ENCODE data around the gene ARHGAP4. TPM values are rescaled to one million over a fixed set of nuclear protein-coding genes. Genes with fewer than 3 reads are reported as not detected.

Gene ARHGAP4
- total RNA-seq, 1 experiment from 2014 or later, result 47.0 TPM

DNA sequence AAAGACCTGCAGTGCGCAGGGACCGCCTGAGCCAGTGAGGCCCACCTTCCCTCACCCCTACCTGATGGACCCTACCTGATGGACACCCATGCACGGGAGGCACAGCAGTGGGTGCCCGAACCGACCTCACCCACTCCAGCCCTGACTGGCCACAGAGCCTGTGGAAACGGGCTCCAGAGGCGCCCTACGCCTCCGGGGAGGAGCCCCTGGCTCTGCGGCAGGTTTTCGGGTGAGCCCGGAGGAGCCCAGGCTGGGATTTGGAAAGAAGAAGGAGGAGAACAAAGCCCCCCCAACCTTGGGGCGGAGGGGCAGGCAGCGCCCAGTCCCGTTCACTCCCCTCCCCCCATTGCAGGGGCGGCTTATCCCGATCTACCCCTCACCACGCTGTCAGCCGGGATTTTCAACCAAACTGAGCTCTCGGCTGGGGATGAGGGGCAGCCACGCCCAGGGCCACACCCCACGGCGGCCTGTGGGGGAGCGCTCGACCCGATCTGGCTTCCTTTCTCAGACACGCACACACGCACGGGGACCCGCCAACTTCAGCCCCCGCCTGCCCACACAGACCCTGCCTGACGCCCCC is 40.8 kb downstream of the ARHGAP4 start:
- no peak overlapping the region for H3K4me3 ChIP-seq
- H2AFZ ChIP-seq, result no peak overlapping the region
- 0 out of 2 replicates have a peak, but pooled peaks have one; percentile 76 for TF ChIP-seq EZH2 (IDR thresholded peaks at IDR 0.05; ENCODE audit: low read depth)
- TF ChIP-seq, protein P1, sequence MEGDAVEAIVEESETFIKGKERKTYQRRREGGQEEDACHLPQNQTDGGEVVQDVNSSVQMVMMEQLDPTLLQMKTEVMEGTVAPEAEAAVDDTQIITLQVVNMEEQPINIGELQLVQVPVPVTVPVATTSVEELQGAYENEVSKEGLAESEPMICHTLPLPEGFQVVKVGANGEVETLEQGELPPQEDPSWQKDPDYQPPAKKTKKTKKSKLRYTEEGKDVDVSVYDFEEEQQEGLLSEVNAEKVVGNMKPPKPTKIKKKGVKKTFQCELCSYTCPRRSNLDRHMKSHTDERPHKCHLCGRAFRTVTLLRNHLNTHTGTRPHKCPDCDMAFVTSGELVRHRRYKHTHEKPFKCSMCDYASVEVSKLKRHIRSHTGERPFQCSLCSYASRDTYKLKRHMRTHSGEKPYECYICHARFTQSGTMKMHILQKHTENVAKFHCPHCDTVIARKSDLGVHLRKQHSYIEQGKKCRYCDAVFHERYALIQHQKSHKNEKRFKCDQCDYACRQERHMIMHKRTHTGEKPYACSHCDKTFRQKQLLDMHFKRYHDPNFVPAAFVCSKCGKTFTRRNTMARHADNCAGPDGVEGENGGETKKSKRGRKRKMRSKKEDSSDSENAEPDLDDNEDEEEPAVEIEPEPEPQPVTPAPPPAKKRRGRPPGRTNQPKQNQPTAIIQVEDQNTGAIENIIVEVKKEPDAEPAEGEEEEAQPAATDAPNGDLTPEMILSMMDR (conservative IDR thresholded peaks at IDR 0.05), result no peak
- POLR2A ChIA-PET (ENCODE audit: unreplicated experiment), result no interaction called here
- no peaks in the 10 kb centered on the region for H3F3A ChIP-seq (ENCODE audit: insufficient read depth, low read depth)
- BruUV-seq (replicated peaks), result no TSS peak
- H3K4me2 ChIP-seq, result peak overlapping the region; percentile 50; the same call in 1 of the 2 replicates
- H3K79me2 ChIP-seq (ENCODE audit: low read depth), result no peaks in the 10 kb centered on the region
- no peak for DNase-seq
- no peaks in the 10 kb centered on the region for H3K36me3 ChIP-seq (ENCODE audit: low read depth)
- H4K20me1 ChIP-seq (ENCODE audit: insufficient read depth), result no peaks in the 10 kb centered on the region; the same call in 1 of the 2 replicates
- no peaks in the 10 kb centered on the region for H3K9me3 ChIP-seq (ENCODE audit: insufficient read depth, low read depth)
- H3K9me2 ChIP-seq (ENCODE audit: insufficient read depth), result no peaks in the 10 kb centered on the region
- H3K4me1 ChIP-seq (replicated peaks; ENCODE audit: insufficient read depth), result 0 out of 2 replicates have a peak, but pooled peaks cover 12% of the 10 kb centered on the region
- CTCF ChIA-PET, result interaction anchor here (0.6 to 1.4 kb wide), 2 partner anchors 120 to 198 kb away, joined by 3 read pairs; partner anchors contain the start of gene SLC6A8
- H3K27me3 ChIP-seq (ENCODE audit: insufficient read depth, low read depth), result peaks cover 11% of the 10 kb centered on the region
- intact Hi-C loops (cut with micrococcal nuclease; ENCODE audit: unreplicated experiment), result loop anchor here (2.0 to 10.0 kb wide), 3 partner anchors 44 to 180 kb away; partner anchors contain the start of genes IDH3G and SSR4
- H3K27ac ChIP-seq, result no peak overlapping the region

DNA sequence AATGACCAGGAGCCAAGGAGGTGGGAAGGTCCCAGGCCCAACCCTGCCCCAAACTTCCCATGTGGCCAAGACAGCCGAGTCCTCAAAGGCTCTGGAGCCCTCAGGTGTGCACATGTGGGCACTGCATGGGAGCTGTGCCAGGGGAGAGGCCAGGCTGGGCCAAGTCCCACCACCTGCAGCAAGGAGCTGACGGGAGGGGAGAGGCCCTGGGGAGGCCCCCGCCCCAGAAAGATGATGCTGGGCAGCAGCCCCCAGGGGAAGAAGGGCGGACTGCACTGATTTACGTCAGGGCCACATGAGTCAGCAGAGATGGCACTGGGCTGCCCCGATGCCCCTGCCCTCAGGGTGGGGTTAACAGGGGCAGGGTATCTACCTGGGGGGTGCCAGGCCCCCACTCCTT is 41.5 kb downstream of the ARHGAP4 start:
- BruUV-seq (replicated peaks), result no TSS peak
- ChIA-PET CTCF (interaction anchor here (0.6 to 1.4 kb wide), 2 partner anchors 51 to 119 kb away, joined by 3 to 5 read pairs; no protein-coding TSS in a partner anchor), POLR2A (ENCODE audit: unreplicated experiment) (no interaction called here)
- H3K27me3 ChIP-seq (ENCODE audit: insufficient read depth, low read depth), result peaks cover 11% of the 10 kb centered on the region
- intact Hi-C loops (cut with micrococcal nuclease; ENCODE audit: unreplicated experiment), result loop anchor here (1.0 to 10.0 kb wide), 4 partner anchors 44 to 180 kb away; partner anchors contain the start of genes IDH3G, PLXNB3 and SSR4
- no peaks in the 10 kb centered on the region for H3K36me3 ChIP-seq (ENCODE audit: low read depth)
- no peak overlapping the region for H3K4me3 ChIP-seq
- no peak for TF ChIP-seq EZH2 (IDR thresholded peaks at IDR 0.05; ENCODE audit: low read depth)
- TF ChIP-seq, protein P1 (conservative IDR thresholded peaks at IDR 0.05), result peak; percentile 50; the same call in 1 of the 2 replicates
- H3K79me2 ChIP-seq (ENCODE audit: low read depth), result no peaks in the 10 kb centered on the region
- H3F3A ChIP-seq (ENCODE audit: insufficient read depth, low read depth), result no peaks in the 10 kb centered on the region
- H3K27ac ChIP-seq, result no peak overlapping the region
- 0 out of 2 replicates have a peak, but pooled peaks cover 12% of the 10 kb centered on the region for H3K4me1 ChIP-seq (replicated peaks; ENCODE audit: insufficient read depth)
- no peaks in the 10 kb centered on the region; the same call in 1 of the 2 replicates for H4K20me1 ChIP-seq (ENCODE audit: insufficient read depth)
- peak; percentile 37 to 70 for DNase-seq
- H2AFZ ChIP-seq, result no peak overlapping the region
- H3K9me3 ChIP-seq (ENCODE audit: insufficient read depth, low read depth), result no peaks in the 10 kb centered on the region
- peak overlapping the region; percentile 50; the same call in 1 of the 2 replicates for H3K4me2 ChIP-seq
- no peaks in the 10 kb centered on the region for H3K9me2 ChIP-seq (ENCODE audit: insufficient read depth)

DNA sequence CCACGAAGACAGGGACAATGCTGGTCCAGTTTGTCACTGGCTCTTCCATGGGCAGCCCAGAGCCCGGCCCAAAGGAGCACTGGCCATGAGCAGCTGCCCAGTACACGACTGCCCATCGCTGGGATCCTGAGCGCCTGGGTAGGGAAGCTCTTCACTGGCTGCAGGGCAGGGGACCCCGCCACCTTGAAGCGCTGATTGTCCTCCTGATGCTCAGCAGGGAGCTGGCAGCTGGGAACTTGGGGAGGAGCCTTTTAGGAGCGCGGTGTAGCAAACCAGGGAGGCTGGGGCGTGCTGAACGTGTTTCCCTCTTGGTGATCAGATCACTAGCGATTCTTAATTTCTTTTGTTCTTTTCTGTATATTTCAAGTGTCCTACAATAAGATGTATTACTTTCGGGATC is 41.9 kb downstream of the ARHGAP4 start:
- Histone ChIP-seq H3K9me3 (ENCODE audit: insufficient read depth, low read depth) (no peaks in the 10 kb centered on the region), H3K27me3 (ENCODE audit: insufficient read depth, low read depth) (peaks cover 11% of the 10 kb centered on the region), H3K4me2 (no peak overlapping the region), H3K4me3 (no peak overlapping the region), H2AFZ (no peak overlapping the region), H3F3A (ENCODE audit: insufficient read depth, low read depth) (no peaks in the 10 kb centered on the region), H3K27ac (no peak overlapping the region), H4K20me1 (ENCODE audit: insufficient read depth) (no peaks in the 10 kb centered on the region; the same call in 1 of the 2 replicates), H3K4me1 (replicated peaks; ENCODE audit: insufficient read depth) (0 out of 2 replicates have a peak, but pooled peaks cover 12% of the 10 kb centered on the region), H3K9me2 (ENCODE audit: insufficient read depth) (no peaks in the 10 kb centered on the region), H3K36me3 (ENCODE audit: low read depth) (no peaks in the 10 kb centered on the region), H3K79me2 (ENCODE audit: low read depth) (no peaks in the 10 kb centered on the region)
- TF ChIP-seq EZH2 (IDR thresholded peaks at IDR 0.05; ENCODE audit: low read depth), result no peak
- TF ChIP-seq, protein P1 (conservative IDR thresholded peaks at IDR 0.05), result no peak
- ChIA-PET CTCF (interaction anchor here (0.6 to 1.4 kb wide), 2 partner anchors 51 to 118 kb away, joined by 3 to 5 read pairs; no protein-coding TSS in a partner anchor), POLR2A (ENCODE audit: unreplicated experiment) (no interaction called here)
- intact Hi-C loops (cut with micrococcal nuclease; ENCODE audit: unreplicated experiment), result loop anchor here (1.0 to 10.0 kb wide), 4 partner anchors 45 to 179 kb away; partner anchors contain the start of genes IDH3G, PLXNB3 and SSR4
- no peak for DNase-seq
- no TSS peak for BruUV-seq (replicated peaks)
